C4-2B (cell line): ENCODE results near the gene NT5DC3.
A peak's percentile ranks its signal among the peaks of the same experiment; 100 is the strongest.

Experiments
- H3K27ac ChIP-seq: fragments of 450-650 bp; 2 replicates; pipeline ENCODE4 v1.5.1; 2017
- CTCF ChIP-seq: fragments of 450-650 bp; conservative IDR thresholded peaks from 2 replicates; pipeline ENCODE4 v1.5.1; 2017; ENCODE audit warnings: mild to moderate bottlenecking
- ZFX ChIP-seq: fragments of 450-650 bp; IDR thresholded peaks from 2 replicates; pipeline ENCODE4 v1.6.1; 2017

The NT5DC3 gene

GRCh38 chr12:103880299-103881142 is 39.5 kb upstream of the NT5DC3 start:
- no peak overlapping the region for H3K27ac ChIP-seq
- TF ChIP-seq CTCF, result no peak
- no peak for TF ChIP-seq ZFX

GRCh38 chr12:103879878-103880277 is 38.8 kb upstream of the NT5DC3 start:
- no peak for TF ChIP-seq ZFX
- no peak for TF ChIP-seq CTCF
- H3K27ac ChIP-seq, result no peak overlapping the region

DNA sequence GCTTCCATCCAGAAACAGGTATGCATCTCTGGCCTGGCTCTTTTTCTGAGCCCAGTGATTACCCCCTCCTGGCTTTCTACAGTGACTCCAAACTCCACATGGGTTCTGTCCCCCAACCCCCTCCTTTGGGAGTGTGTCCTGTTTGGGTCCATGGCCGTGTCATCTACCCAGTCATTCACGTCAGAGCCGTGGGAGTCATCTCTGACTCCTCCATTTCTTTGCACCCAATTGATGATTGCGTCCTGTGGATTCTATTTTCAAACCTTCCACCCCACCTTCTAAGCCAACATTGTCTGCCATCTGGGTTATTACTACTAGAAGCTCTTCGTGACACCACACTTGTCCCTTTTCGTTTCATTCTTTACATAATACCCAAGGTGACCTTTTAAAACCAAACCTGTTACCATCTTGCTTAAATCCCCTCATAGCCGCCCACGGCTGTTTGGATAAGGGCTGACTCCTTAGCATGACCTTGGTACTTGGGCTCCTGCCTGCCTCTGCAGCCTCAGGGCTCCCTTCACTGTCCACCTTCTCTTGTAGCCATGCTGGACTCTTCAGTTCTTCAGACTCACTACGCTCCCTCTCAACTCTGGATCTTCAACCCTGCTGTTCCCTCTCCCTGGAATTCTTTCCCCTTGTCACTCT is 38.1 kb upstream of the NT5DC3 start:
- TF ChIP-seq CTCF (no peak), ZFX (no peak)
- no peak overlapping the region for H3K27ac ChIP-seq

DNA sequence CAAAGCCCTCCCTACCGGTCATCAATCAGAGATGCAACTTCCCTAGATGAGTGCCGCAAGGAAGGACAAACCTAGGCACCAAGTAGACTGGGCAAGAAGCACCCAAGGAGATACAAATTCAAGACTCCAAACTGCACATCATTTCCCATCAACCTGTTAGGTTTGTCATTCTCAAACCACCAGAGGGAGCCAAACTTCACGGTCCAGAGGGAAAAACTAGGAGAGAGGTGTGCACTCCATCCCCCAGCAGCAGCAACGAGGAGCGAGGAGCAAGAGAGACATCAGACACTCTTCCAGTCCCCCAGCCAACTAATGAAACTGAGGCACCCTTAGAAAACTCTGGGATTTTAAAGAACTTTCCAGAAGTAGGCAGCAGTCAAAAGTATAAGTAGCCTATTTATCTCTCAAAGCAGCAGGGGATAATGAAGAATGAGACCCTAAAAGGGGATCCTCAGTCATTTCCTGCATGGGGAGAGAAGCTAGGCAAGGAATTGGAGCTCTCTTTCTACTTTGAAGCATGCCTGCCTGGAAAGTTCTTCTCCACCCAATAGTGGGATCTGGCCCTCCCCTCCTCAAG is 37.0 kb upstream of the NT5DC3 start:
- TF ChIP-seq CTCF (peak; percentile 83), ZFX (no peak)
- H3K27ac ChIP-seq, result no peak overlapping the region

DNA sequence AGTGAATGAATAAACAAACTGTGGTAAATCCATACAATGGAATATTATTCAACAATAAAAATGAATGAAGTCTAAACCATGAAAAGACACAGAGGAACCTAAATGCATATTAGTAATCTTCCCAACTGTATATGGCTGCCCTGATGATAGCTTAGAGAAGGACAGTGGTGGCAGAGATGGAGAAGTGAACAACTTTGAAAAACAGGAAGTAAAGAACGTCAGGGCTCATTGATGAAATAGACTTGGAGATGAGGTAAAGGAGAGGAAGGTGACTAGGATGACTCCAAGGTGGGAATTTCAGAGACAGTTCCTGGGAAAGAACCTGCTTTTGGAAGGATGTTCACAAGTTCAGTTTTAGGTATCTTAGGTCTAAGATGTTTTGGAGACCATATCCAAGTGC is 36.3 kb upstream of the NT5DC3 start:
- no peak overlapping the region for H3K27ac ChIP-seq
- no peak for TF ChIP-seq CTCF

DNA sequence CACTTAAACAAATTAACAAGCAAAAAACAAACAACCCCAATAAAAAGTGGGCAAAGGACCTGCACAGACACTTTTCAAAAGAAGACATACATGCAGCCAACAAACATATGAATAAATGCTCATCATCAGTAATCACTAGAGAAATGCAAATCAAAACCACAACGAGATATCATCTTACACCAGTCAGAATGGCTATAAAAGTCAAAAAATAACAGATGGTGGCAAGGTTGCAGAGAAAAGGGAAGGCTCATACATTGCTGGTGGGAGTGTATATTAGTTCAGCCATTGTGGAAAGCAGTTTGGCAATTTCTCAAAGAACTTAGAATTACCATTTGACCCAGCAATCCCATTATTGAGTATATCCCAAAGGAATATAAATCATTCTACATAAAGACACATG is 34.6 kb upstream of the NT5DC3 start:
- no peak for TF ChIP-seq ZFX
- H3K27ac ChIP-seq, result no peak overlapping the region

- TF ChIP-seq CTCF, result no peak
Measured at GRCh38 chr12:103868215-103868614, 27.2 kb upstream of the NT5DC3 start.

More at GRCh38 chr12:103868215-103868614, 27.2 kb upstream of the NT5DC3 start:
- no peak overlapping the region for H3K27ac ChIP-seq
